Measurements from ENCODE around the gene KTN1.

KTN1 gene

GRCh38 chr14:55641290-55641689 is 61.3 kb downstream of the KTN1 start:
- Histone ChIP-seq H3K27ac (ENCODE audit: low read depth, low read length, poor library complexity, severe bottlenecking) (no peak overlapping the region), H2AFZ (ENCODE audit: low read length) (no peak overlapping the region), H3K9ac (ENCODE audit: low read length) (no peak overlapping the region), H3K4me3 (ENCODE audit: low read depth, low read length, poor library complexity, severe bottlenecking) (no peak overlapping the region), H3K36me3 (ENCODE audit: insufficient read depth, low read length) (peaks cover 78% of the 10 kb centered on the region), H3F3A (ENCODE audit: insufficient read depth, low read length) (no peaks in the 10 kb centered on the region), H3K27me3 (ENCODE audit: insufficient read depth, low read length) (no peaks in the 10 kb centered on the region), H3K4me2 (ENCODE audit: low read length) (no peak overlapping the region), H3K9me3 (ENCODE audit: low read length) (no peaks in the 10 kb centered on the region), H3K9me2 (ENCODE audit: low read depth, low read length) (no peaks in the 10 kb centered on the region), H3K4me1 (ENCODE audit: insufficient read depth, low read length, severe bottlenecking) (no peaks in the 10 kb centered on the region), H3K79me2 (ENCODE audit: insufficient read depth, low read length) (no peaks in the 10 kb centered on the region), H4K20me1 (ENCODE audit: insufficient read depth, low read length) (no peaks in the 10 kb centered on the region)
- no peak for TF ChIP-seq EZH2 (IDR thresholded peaks at IDR 0.05; ENCODE audit: borderline replicate concordance, low read length)
- TF ChIP-seq CTCF (IDR thresholded peaks at IDR 0.05; ENCODE audit: low read length) = no peak

- no peak overlapping the region for H3K4me3 ChIP-seq (ENCODE audit: low read depth, low read length, poor library complexity, severe bottlenecking)
- no peaks in the 10 kb centered on the region for H3K79me2 ChIP-seq (ENCODE audit: insufficient read depth, low read length)
- no peaks in the 10 kb centered on the region for H3F3A ChIP-seq (ENCODE audit: insufficient read depth, low read length)
- no peak overlapping the region for H3K9ac ChIP-seq (ENCODE audit: low read length)
- no peak overlapping the region for H3K4me2 ChIP-seq (ENCODE audit: low read length)
- TF ChIP-seq CTCF (IDR thresholded peaks at IDR 0.05; ENCODE audit: low read length) (no peak), EZH2 (IDR thresholded peaks at IDR 0.05; ENCODE audit: borderline replicate concordance, low read length) (no peak)
- no peaks in the 10 kb centered on the region for H3K4me1 ChIP-seq (ENCODE audit: insufficient read depth, low read length, severe bottlenecking)
- no peak overlapping the region for H3K27ac ChIP-seq (ENCODE audit: low read depth, low read length, poor library complexity, severe bottlenecking)
- H3K9me2 ChIP-seq (ENCODE audit: low read depth, low read length) = no peaks in the 10 kb centered on the region
- no peaks in the 10 kb centered on the region for H3K9me3 ChIP-seq (ENCODE audit: low read length)
- no peak overlapping the region for H2AFZ ChIP-seq (ENCODE audit: low read length)
- peaks cover 78% of the 10 kb centered on the region for H3K36me3 ChIP-seq (ENCODE audit: insufficient read depth, low read length)
- H3K27me3 ChIP-seq (ENCODE audit: insufficient read depth, low read length) = no peaks in the 10 kb centered on the region
- no peaks in the 10 kb centered on the region for H4K20me1 ChIP-seq (ENCODE audit: insufficient read depth, low read length)
Observed at GRCh38 chr14:55641954-55642353, 61.9 kb downstream of the KTN1 start.

- Histone ChIP-seq H3K9me3 (ENCODE audit: low read length) (no peaks in the 10 kb centered on the region), H3K4me1 (ENCODE audit: insufficient read depth, low read length, severe bottlenecking) (no peaks in the 10 kb centered on the region), H4K20me1 (ENCODE audit: insufficient read depth, low read length) (no peaks in the 10 kb centered on the region), H3F3A (ENCODE audit: insufficient read depth, low read length) (no peaks in the 10 kb centered on the region), H3K9ac (ENCODE audit: low read length) (no peak overlapping the region), H3K79me2 (ENCODE audit: insufficient read depth, low read length) (no peaks in the 10 kb centered on the region), H3K27ac (ENCODE audit: low read depth, low read length, poor library complexity, severe bottlenecking) (no peak overlapping the region), H3K9me2 (ENCODE audit: low read depth, low read length) (no peaks in the 10 kb centered on the region), H3K36me3 (ENCODE audit: insufficient read depth, low read length) (peaks cover 65% of the 10 kb centered on the region), H3K4me2 (ENCODE audit: low read length) (no peak overlapping the region), H2AFZ (ENCODE audit: low read length) (no peak overlapping the region), H3K4me3 (ENCODE audit: low read depth, low read length, poor library complexity, severe bottlenecking) (no peak overlapping the region), H3K27me3 (ENCODE audit: insufficient read depth, low read length) (no peaks in the 10 kb centered on the region)
- TF ChIP-seq EZH2 (IDR thresholded peaks at IDR 0.05; ENCODE audit: borderline replicate concordance, low read length) = no peak
- TF ChIP-seq CTCF (IDR thresholded peaks at IDR 0.05; ENCODE audit: low read length) = no peak
Observed at GRCh38 chr14:55645145-55645544, 65.1 kb downstream of the KTN1 start.

Measured in OCI-LY1 (cell line).